HepG2 (cell line): Measurements from ENCODE around the gene CD19. TPM values are rescaled to one million over a fixed set of nuclear protein-coding genes. Genes with fewer than 3 reads are reported as not detected.
A peak's percentile ranks its signal among the peaks of the same experiment; 100 is the strongest.

ENCODE experiments used
- BCLAF1 ChIP-seq: fragments of 450-650 bp; IDR thresholded peaks from 2 replicates; pipeline ENCODE4 v1.6.1; 2017; ENCODE audit warnings: mild to moderate bottlenecking
- FOXA1 ChIP-seq, 2 experiments: fragments of 450-650 bp in 1 of 2; sonication (generic) in 1 of 2; formaldehyde crosslinking in 1 of 2; IDR thresholded peaks; 2 replicates each; pipeline versions ENCODE4 v1.4.0 to v1.6.1; 2016 to 2020; ENCODE audit warnings: missing genetic modification reagents in 1 of 2
- GTF3A ChIP-seq: sonication (generic); formaldehyde crosslinking; conservative IDR thresholded peaks from 2 replicates; pipeline ENCODE4 v1.4.0; 2020; ENCODE audit warnings: mild to moderate bottlenecking, missing genetic modification reagents
- HNF4A ChIP-seq: sonication (generic); formaldehyde crosslinking; IDR thresholded peaks from 2 replicates; pipeline ENCODE4 v1.4.0; 2020; ENCODE audit warnings: missing genetic modification reagents
- RARA ChIP-seq: IDR thresholded peaks from 2 replicates; pipeline ENCODE4 v1.6.1; 2016; ENCODE audit warnings: missing genetic modification reagents, missing compliant biosample characterization
- REST ChIP-seq, 2 experiments: IDR thresholded peaks; 2 replicates each; pipeline ENCODE4 v1.6.1; 2011 to 2012; ENCODE audit warnings: low read length in 2 of 2, borderline replicate concordance in 1 of 2, low read depth in 1 of 2, mild to moderate bottlenecking in 1 of 2, moderate library complexity in 1 of 2
- ZNF615 ChIP-seq: sonication (generic); formaldehyde crosslinking; IDR thresholded peaks from 2 replicates; pipeline ENCODE4 v1.5.0; 2020; ENCODE audit warnings: mild to moderate bottlenecking, missing genetic modification reagents, borderline replicate concordance
- polyA plus RNA-seq, 8 experiments: library from polyadenylated mRNA; depleted of rRNA in 3 of 8; stranded (reverse) in 7 of 8; unstranded in 1 of 8; fragments of >200 nt; fragmentation: Illumina TruSeq in 4 of 8; extraction: Trizol in 4 of 8; gene quantifications; 2 replicates each; pipeline versions ENCODE4 v1.2.1 to v1.2.3, GENCODE V29; 2011 to 2016; ENCODE audit warnings: low read depth in 4 of 8, missing spikeins in 1 of 8, mixed read lengths in 1 of 8; ENCODE audit not compliant: insufficient read depth in 1 of 8
- total RNA-seq, 5 experiments: library from RNA; depleted of rRNA; stranded (reverse); fragments of >200 nt; fragmentation: Illumina TruSeq; extraction: Trizol; gene quantifications; 2 replicates each; pipeline ENCODE4 v1.2.3, GENCODE V29; 2016; ENCODE audit warnings: low read depth in 1 of 5
- TF ChIP-seq, protein P1 (sequence below): sonication (generic); formaldehyde crosslinking; IDR thresholded peaks from 2 replicates; pipeline ENCODE4 v1.4.0; 2020; ENCODE audit warnings: missing genetic modification reagents
- TF ChIP-seq, protein P2 (sequence below): sonication (generic); formaldehyde crosslinking; IDR thresholded peaks from 2 replicates; pipeline ENCODE4 v1.5.1; 2020; ENCODE audit warnings: mild to moderate bottlenecking, missing genetic modification reagents, borderline replicate concordance

The CD19 gene
- total and polyA plus RNA-seq, 2 of the 13 experiments (the other 11 are each of a cell fraction or from before 2014, with no cell fraction given): 0.55 to 1.1 TPM

GRCh38 chr16:28923652-28924398 is 7.9 kb upstream of the CD19 start (continued):
- TF ChIP-seq, protein P1, sequence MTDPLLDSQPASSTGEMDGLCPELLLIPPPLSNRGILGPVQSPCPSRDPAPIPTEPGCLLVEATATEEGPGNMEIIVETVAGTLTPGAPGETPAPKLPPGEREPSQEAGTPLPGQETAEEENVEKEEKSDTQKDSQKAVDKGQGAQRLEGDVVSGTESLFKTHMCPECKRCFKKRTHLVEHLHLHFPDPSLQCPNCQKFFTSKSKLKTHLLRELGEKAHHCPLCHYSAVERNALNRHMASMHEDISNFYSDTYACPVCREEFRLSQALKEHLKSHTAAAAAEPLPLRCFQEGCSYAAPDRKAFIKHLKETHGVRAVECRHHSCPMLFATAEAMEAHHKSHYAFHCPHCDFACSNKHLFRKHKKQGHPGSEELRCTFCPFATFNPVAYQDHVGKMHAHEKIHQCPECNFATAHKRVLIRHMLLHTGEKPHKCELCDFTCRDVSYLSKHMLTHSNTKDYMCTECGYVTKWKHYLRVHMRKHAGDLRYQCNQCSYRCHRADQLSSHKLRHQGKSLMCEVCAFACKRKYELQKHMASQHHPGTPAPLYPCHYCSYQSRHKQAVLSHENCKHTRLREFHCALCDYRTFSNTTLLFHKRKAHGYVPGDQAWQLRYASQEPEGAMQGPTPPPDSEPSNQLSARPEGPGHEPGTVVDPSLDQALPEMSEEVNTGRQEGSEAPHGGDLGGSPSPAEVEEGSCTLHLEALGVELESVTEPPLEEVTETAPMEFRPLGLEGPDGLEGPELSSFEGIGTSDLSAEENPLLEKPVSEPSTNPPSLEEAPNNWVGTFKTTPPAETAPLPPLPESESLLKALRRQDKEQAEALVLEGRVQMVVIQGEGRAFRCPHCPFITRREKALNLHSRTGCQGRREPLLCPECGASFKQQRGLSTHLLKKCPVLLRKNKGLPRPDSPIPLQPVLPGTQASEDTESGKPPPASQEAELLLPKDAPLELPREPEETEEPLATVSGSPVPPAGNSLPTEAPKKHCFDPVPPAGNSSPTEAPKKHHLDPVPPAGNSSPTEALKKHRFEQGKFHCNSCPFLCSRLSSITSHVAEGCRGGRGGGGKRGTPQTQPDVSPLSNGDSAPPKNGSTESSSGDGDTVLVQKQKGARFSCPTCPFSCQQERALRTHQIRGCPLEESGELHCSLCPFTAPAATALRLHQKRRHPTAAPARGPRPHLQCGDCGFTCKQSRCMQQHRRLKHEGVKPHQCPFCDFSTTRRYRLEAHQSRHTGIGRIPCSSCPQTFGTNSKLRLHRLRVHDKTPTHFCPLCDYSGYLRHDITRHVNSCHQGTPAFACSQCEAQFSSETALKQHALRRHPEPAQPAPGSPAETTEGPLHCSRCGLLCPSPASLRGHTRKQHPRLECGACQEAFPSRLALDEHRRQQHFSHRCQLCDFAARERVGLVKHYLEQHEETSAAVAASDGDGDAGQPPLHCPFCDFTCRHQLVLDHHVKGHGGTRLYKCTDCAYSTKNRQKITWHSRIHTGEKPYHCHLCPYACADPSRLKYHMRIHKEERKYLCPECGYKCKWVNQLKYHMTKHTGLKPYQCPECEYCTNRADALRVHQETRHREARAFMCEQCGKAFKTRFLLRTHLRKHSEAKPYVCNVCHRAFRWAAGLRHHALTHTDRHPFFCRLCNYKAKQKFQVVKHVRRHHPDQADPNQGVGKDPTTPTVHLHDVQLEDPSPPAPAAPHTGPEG: no peak
- TF ChIP-seq BCLAF1 (no peak), ZNF615 (CRISPR knock-in tag) (no peak), REST (IDR thresholded peaks at IDR 0.05; ENCODE audit: borderline replicate concordance in 1 of 2, low read depth in 1 of 2, low read length in 2 of 2) (peak in 1 of 2 experiments; percentile 55; a peak in 1 of 4 replicates), RARA (CRISPR knock-in tag) (peak; percentile 89), FOXA1 (IDR thresholded peaks at IDR 0.05) (no peak), FOXA1 (CRISPR knock-in tag; IDR thresholded peaks at IDR 0.05) (0 out of 2 replicates have a peak, but pooled peaks have one; percentile 68), HNF4A (CRISPR knock-in tag) (peak; percentile 89), GTF3A (CRISPR knock-in tag) (no peak)
- TF ChIP-seq, protein P2, sequence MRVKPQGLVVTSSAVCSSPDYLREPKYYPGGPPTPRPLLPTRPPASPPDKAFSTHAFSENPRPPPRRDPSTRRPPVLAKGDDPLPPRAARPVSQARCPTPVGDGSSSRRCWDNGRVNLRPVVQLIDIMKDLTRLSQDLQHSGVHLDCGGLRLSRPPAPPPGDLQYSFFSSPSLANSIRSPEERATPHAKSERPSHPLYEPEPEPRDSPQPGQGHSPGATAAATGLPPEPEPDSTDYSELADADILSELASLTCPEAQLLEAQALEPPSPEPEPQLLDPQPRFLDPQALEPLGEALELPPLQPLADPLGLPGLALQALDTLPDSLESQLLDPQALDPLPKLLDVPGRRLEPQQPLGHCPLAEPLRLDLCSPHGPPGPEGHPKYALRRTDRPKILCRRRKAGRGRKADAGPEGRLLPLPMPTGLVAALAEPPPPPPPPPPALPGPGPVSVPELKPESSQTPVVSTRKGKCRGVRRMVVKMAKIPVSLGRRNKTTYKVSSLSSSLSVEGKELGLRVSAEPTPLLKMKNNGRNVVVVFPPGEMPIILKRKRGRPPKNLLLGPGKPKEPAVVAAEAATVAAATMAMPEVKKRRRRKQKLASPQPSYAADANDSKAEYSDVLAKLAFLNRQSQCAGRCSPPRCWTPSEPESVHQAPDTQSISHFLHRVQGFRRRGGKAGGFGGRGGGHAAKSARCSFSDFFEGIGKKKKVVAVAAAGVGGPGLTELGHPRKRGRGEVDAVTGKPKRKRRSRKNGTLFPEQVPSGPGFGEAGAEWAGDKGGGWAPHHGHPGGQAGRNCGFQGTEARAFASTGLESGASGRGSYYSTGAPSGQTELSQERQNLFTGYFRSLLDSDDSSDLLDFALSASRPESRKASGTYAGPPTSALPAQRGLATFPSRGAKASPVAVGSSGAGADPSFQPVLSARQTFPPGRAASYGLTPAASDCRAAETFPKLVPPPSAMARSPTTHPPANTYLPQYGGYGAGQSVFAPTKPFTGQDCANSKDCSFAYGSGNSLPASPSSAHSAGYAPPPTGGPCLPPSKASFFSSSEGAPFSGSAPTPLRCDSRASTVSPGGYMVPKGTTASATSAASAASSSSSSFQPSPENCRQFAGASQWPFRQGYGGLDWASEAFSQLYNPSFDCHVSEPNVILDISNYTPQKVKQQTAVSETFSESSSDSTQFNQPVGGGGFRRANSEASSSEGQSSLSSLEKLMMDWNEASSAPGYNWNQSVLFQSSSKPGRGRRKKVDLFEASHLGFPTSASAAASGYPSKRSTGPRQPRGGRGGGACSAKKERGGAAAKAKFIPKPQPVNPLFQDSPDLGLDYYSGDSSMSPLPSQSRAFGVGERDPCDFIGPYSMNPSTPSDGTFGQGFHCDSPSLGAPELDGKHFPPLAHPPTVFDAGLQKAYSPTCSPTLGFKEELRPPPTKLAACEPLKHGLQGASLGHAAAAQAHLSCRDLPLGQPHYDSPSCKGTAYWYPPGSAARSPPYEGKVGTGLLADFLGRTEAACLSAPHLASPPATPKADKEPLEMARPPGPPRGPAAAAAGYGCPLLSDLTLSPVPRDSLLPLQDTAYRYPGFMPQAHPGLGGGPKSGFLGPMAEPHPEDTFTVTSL (CRISPR knock-in tag): no peak; the same call in 1 of the 2 replicates
